Left lung (tissue), 10 donors: Measurements from ENCODE around the gene WDR70. TPM values are rescaled to one million over a fixed set of nuclear protein-coding genes. Genes with fewer than 3 reads are reported as not detected.
"Not testable (repeated sequence)": the region's sequence is repeated elsewhere in the genome, so short reads cannot be mapped to it uniquely, and the experiment has no call there.

Experiments used
- ATAC-seq: fragments of 200-7000 bp; cut with Tn5 transposase; one replicate; pipeline ENCODE4 v1.9.1; 2020; ENCODE audit warnings: moderate library complexity
- DNase-seq, 4 donors: peaks; one replicate each; pipeline ENCODE4 v3.0.0-alpha.2; 2013 to 2020
- H3K27ac ChIP-seq, 2 donors: fragments of 200-600 bp; sonication (generic) in 1 of 2; one replicate each; pipeline versions ENCODE4 v1.5.0 to v1.8.0; 2020 to 2021
- H3K27me3 ChIP-seq, 2 donors: fragments of 200-600 bp; sonication (generic) in 1 of 2; one replicate each; pipeline versions ENCODE4 v1.5.0 to v1.8.0; 2020 to 2021
- H3K36me3 ChIP-seq, 2 donors: fragments of 200-600 bp; sonication (generic) in 1 of 2; one replicate each; pipeline versions ENCODE4 v1.5.0 to v1.8.0; 2020 to 2021
- H3K4me1 ChIP-seq, 2 donors: fragments of 200-600 bp; one replicate each; pipeline ENCODE4 v1.8.0; 2021
- H3K4me3 ChIP-seq, 2 donors: fragments of 200-600 bp; sonication (generic) in 1 of 2; one replicate each; pipeline versions ENCODE4 v1.5.0 to v1.8.0; 2020 to 2021; ENCODE audit warnings: mild to moderate bottlenecking in 1 of 2
- H3K9me3 ChIP-seq, 2 donors: fragments of 200-600 bp; sonication (generic) in 1 of 2; one replicate each; pipeline versions ENCODE4 v1.5.0 to v1.8.0; 2020 to 2021
- CTCF ChIP-seq, 2 donors: fragments of 200-600 bp; sonication (generic) in 1 of 2; IDR thresholded peaks; one replicate each; pipeline versions ENCODE4 v1.5.0 to v1.8.0; 2021; ENCODE audit warnings: antibody characterized with exemption in 2 of 2
- intact Hi-C, 2 donors: fragments of 100-400 bp; cut with DNase I; formaldehyde crosslinking; loops; one replicate each; pipeline versions ENCODE4 v1.11.2 to v1.14.2; 2022
- polyA plus RNA-seq, 6 donors: library from polyadenylated mRNA; unstranded; fragments of 120-200 nt; gene quantifications; one replicate each; pipeline ENCODE4 v1.2.1, GENCODE V29; 2013; ENCODE audit not compliant: insufficient read length in 6 of 6
- total RNA-seq, 2 donors: library from RNA; stranded (reverse); fragmentation: NEBNext Ultra II Directional; extraction: Animal tissue kit (Norgen Biotek cat#: 25700); gene quantifications; one replicate each; pipeline ENCODE4 v1.2.1, GENCODE V29; 2021
- donor health status: DM: no; HTN: yes; CAD: no.
- donor health status: DM: no; HTN: no; CAD: no.

The WDR70 gene
- total and polyA plus RNA-seq, 8 donors: 21.9 to 59.2 (median 47.5) TPM

DNA sequence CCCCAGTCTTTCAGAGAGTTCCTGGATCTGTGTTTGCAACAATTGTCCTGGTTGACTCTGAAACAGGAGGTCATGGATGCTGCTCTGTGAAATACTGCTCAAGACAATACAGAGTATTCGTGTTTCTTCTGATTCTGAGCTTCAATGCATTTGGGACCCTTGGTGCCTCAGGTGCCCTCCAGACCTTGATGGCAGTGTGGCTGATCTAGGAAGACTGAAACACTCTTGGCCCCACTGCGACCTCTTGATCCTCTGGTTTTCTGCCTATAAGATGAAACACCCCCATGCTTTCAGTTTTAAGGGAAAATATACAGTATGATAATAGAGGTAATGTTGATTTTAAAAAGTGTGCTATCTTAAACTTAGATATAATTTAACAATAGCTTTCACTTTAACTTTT, 393.1 kb downstream of the WDR70 start:
- Histone ChIP-seq H3K4me3 (no peak overlapping the region), H3K36me3 (no peaks in the 10 kb centered on the region), H3K4me1 (no peaks in the 10 kb centered on the region), H3K27ac (no peak overlapping the region), H3K27me3 (no peaks in the 10 kb centered on the region), H3K9me3 (peaks cover 0 to 17% of the 10 kb centered on the region in 2 donors)
- ATAC-seq (no peak), DNase-seq (no peak)
- intact Hi-C loops: no loop called here
- TF ChIP-seq CTCF (IDR thresholded peaks at IDR 0.05): no peak

- Histone ChIP-seq H3K9me3 (peaks cover 0 to 17% of the 10 kb centered on the region in 2 donors), H3K4me3 (no peak overlapping the region), H3K4me1 (no peaks in the 10 kb centered on the region), H3K27ac (no peak overlapping the region), H3K36me3 (no peaks in the 10 kb centered on the region), H3K27me3 (no peaks in the 10 kb centered on the region)
- no peak for DNase-seq
- no peak for TF ChIP-seq CTCF (IDR thresholded peaks at IDR 0.05)
- intact Hi-C loops: no loop called here
- no peak for ATAC-seq
Measured at GRCh38 chr5:37773809-37774208, 394.7 kb downstream of the WDR70 start.

DNA sequence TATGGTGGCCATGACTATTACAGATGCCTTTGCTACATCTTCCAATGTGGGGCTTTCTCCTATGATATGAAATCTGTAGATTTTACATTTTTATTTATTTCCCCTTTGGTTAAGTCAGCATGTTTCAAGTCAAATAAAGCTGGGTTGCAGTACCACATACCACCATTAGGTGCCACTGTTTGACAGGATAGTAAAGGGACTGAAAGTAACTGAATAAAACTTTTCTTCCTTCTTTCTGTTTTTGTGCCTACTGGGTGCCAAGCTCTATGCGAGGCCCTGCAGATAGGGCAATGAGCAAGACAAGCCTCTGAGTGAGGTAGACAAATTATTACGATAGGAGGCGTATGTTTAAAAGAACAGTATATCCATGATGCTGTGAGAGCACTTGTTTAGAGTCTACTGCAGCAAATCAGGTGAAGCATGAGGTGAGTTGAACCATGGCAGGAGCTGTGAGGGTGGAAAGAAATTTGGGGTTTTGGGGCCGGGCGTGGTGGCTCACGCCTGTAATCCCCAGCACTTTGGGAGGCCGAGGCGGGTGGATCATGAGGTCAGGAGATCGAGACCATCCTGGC, 395.9 kb downstream of the WDR70 start:
- no peak overlapping the region for H3K4me3 ChIP-seq
- no peaks in the 10 kb centered on the region for H3K4me1 ChIP-seq
- ATAC-seq: no peak
- peaks cover 0 to 17% of the 10 kb centered on the region in 2 donors for H3K9me3 ChIP-seq
- H3K36me3 ChIP-seq: no peaks in the 10 kb centered on the region
- DNase-seq: no peak
- H3K27me3 ChIP-seq: no peaks in the 10 kb centered on the region
- intact Hi-C loops: no loop called here
- no peak overlapping the region for H3K27ac ChIP-seq
- peak; percentile 22 to 30 for TF ChIP-seq CTCF (IDR thresholded peaks at IDR 0.05)

GRCh38 chr5:37776826-37777225, 397.7 kb downstream of the WDR70 start:
- Histone ChIP-seq H3K36me3 (no peaks in the 10 kb centered on the region), H3K27ac (no peak overlapping the region), H3K27me3 (no peaks in the 10 kb centered on the region), H3K4me3 (no peak overlapping the region), H3K9me3 (peaks cover 0 to 17% of the 10 kb centered on the region in 2 donors), H3K4me1 (no peaks in the 10 kb centered on the region)
- DNase-seq: no peak
- no peak for ATAC-seq
- intact Hi-C loops: no loop called here
- TF ChIP-seq CTCF (IDR thresholded peaks at IDR 0.05): no peak

DNA sequence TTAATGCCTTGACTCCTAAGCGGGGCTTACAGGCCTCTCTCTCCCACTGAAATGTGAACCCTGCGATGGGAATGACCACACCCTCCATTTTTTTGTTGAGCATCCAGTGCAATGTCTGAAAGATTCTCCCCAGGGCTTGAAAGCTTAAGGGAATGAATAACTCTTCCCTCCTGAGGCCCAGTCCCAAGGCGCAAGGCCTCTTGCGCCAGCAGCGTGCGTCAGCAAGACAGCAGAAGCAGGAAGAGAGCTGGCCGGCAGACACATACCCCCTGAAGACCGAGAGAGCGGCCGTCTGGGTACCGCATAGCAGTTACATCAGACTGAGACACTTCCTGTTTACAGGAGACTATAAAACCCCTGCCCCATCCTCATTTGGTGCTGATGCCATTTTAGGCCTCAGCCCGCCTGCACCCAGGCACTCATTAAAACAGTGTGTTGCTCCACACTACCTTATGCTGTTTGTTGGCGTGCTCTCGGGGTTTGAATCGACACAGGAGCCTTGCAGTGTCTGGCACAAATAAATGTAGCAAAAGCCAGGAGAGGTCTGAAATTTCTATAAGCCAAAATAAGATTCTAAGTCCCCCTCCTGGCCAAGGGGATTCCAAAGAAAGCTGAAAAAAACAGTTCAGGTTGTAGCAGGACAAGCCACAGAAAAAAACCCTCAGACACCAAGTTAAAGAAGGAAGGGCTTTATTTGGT, 398.5 kb downstream of the WDR70 start:
- H3K27me3 ChIP-seq: no peaks in the 10 kb centered on the region
- intact Hi-C loops: no loop called here
- H3K27ac ChIP-seq: no peak overlapping the region
- H3K36me3 ChIP-seq: no peaks in the 10 kb centered on the region
- H3K4me1 ChIP-seq: no peaks in the 10 kb centered on the region
- ATAC-seq: no peak
- TF ChIP-seq CTCF (IDR thresholded peaks at IDR 0.05): no peak
- DNase-seq: no peak
- H3K4me3 ChIP-seq: no peak overlapping the region
- H3K9me3 ChIP-seq: peaks cover 0 to 17% of the 10 kb centered on the region in 2 donors

- intact Hi-C loops, H3K27ac ChIP-seq, H3K36me3 ChIP-seq, H3K4me1 ChIP-seq, ATAC-seq, H3K27me3 ChIP-seq, H3K9me3 ChIP-seq, H3K4me3 ChIP-seq, DNase-seq: not testable (repeated sequence)
Measured at GRCh38 chr5:37781409-37781808, 402.3 kb downstream of the WDR70 start.
